Measurements from ENCODE around the gene EFEMP2. TPM values are rescaled to one million over a fixed set of nuclear protein-coding genes. Genes with fewer than 3 reads are reported as not detected.

The EFEMP2 gene
- total RNA-seq, 2 experiments from 2014 or later, result 7.2 to 7.6 TPM

DNA sequence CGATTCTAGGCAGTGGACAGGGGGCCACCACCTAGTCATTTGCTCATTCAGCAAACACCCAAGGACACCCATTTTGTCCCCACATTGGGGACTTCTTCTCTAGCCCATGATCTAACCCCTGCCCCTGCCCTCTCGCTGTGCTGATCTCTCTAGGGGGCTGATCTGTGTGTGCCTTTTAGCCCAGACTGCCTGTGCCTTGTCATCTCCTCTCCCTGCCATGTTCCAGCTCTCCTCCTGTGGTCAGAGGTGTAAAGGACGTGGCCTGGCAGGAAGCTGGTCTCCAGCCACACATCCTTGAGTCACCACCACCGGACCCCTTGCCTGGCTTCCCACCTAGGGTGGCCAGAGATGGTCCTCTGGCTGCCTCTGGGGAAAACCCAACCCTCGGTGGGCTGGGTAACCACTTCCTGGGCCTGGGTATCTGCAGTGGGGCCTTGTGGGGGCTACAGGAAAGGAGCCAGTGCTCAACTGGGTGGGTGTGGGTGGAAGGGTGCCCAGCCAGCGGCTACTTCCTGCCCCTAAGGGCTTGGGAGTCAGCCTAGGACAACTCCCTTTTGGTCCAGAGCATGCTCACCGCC is 8.3 kb upstream of the EFEMP2 start:
- intact Hi-C loops (cut with micrococcal nuclease; ENCODE audit: unreplicated experiment), result no loop called here
- no peak overlapping the region for H3K4me2 ChIP-seq (ENCODE audit: low read length)
- no peaks in the 10 kb centered on the region for H4K20me1 ChIP-seq (ENCODE audit: insufficient read depth, low read length)
- peaks cover 14% of the 10 kb centered on the region for H3K4me1 ChIP-seq (ENCODE audit: insufficient read depth, low read length, poor library complexity, severe bottlenecking)
- no peaks in the 10 kb centered on the region for H3K9me2 ChIP-seq (ENCODE audit: insufficient read depth, low read length)
- TF ChIP-seq CTCF (conservative IDR thresholded peaks at IDR 0.05; ENCODE audit: low read length) (no peak), EZH2phosphoT487 (IDR thresholded peaks at IDR 0.05; ENCODE audit: borderline replicate concordance, low read depth, low read length) (no peak)
- no peak for DNase-seq (ENCODE audit: low spot score)
- BruUV-seq (replicated peaks), result no TSS peak
- no peak overlapping the region for H3K27ac ChIP-seq (ENCODE audit: low read depth, low read length, poor library complexity, severe bottlenecking)
- no peaks in the 10 kb centered on the region for H3K9me3 ChIP-seq (ENCODE audit: low read length)
- ChIA-PET CTCF (ENCODE audit: unreplicated experiment) (interaction anchor here (0.5 kb wide), 1 partner anchor 7 kb away, joined by 6 read pairs; the partner anchor contains the start of gene FIBP), POLR2A (no interaction called here)
- no peak overlapping the region for H2AFZ ChIP-seq (ENCODE audit: low read length)
- no peaks in the 10 kb centered on the region for H3K79me2 ChIP-seq (ENCODE audit: insufficient read depth, low read depth, low read length)
- H3K4me3 ChIP-seq (ENCODE audit: low read depth, low read length, poor library complexity, severe bottlenecking), result no peak overlapping the region
- H3K36me3 ChIP-seq (ENCODE audit: insufficient read depth, low read length), result peaks cover 41% of the 10 kb centered on the region

DNA sequence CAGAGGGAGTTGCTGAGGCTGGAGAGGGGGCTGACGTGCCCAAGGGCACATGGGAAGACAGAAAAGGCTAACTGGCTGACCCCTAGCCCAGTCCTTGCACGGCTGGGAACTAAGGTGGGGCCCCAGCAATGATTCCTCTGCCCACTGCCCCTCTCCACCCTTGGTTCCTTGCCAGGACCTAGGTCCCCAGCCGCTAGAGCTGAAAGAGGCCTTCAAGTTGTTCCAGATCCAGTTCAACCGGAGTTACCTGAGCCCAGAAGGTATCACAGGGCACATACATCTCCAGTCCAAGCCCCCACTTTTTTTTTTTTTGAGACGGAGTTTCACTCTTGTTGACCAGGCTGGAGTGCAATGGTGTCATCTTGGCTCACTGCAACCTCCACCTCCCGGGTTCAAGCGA is 7.4 kb upstream of the EFEMP2 start:
- Histone ChIP-seq H3K36me3 (ENCODE audit: insufficient read depth, low read length) (peaks cover 32% of the 10 kb centered on the region), H3K4me3 (ENCODE audit: low read depth, low read length, poor library complexity, severe bottlenecking) (no peak overlapping the region), H3K9me3 (ENCODE audit: low read length) (no peaks in the 10 kb centered on the region), H4K20me1 (ENCODE audit: insufficient read depth, low read length) (no peaks in the 10 kb centered on the region), H3K4me1 (ENCODE audit: insufficient read depth, low read length, poor library complexity, severe bottlenecking) (peaks cover 10% of the 10 kb centered on the region), H2AFZ (ENCODE audit: low read length) (no peak overlapping the region), H3K27ac (ENCODE audit: low read depth, low read length, poor library complexity, severe bottlenecking) (no peak overlapping the region), H3K9me2 (ENCODE audit: insufficient read depth, low read length) (no peaks in the 10 kb centered on the region), H3K79me2 (ENCODE audit: insufficient read depth, low read depth, low read length) (no peaks in the 10 kb centered on the region), H3K4me2 (ENCODE audit: low read length) (no peak overlapping the region)
- DNase-seq (ENCODE audit: low spot score), result no peak
- ChIA-PET CTCF (ENCODE audit: unreplicated experiment) (no interaction called here), POLR2A (no interaction called here)
- TF ChIP-seq EZH2phosphoT487 (IDR thresholded peaks at IDR 0.05; ENCODE audit: borderline replicate concordance, low read depth, low read length) (no peak), CTCF (conservative IDR thresholded peaks at IDR 0.05; ENCODE audit: low read length) (no peak)
- intact Hi-C loops (cut with micrococcal nuclease; ENCODE audit: unreplicated experiment), result no loop called here
- no TSS peak for BruUV-seq (replicated peaks)

DNA sequence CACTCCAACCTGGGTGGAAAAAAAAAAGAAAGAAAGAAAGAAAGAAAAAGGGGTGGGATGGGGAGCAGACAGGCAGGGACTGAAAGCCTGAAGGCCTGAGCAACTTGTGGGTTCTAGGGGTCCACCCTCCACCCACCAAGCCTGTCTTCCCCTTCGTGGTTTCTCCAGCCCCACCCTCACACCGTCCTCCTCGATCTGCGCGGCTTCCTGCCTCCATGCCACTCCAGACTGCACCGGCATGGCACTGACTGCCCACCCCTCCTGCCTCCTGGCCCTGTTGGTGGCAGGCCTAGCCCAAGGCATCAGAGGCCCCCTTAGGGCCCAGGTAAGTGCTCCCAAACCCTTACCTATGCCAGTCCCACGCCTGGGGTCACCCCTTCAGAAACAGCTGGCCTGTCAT is 7.0 kb upstream of the EFEMP2 start, which contains the start of gene CTSW:
Gene CTSW, plus strand, starts transcription at position 221 of the 400 bp plus-strand sequence. Its CDS starts 18 bp downstream, at position 239.
- Histone ChIP-seq H2AFZ (ENCODE audit: low read length) (no peak within 1 kb of the TSS), H3K36me3 (ENCODE audit: insufficient read depth, low read length) (peaks cover 29% of the 10 kb centered on the region), H4K20me1 (ENCODE audit: insufficient read depth, low read length) (no peaks in the 10 kb centered on the region), H3K4me1 (ENCODE audit: insufficient read depth, low read length, poor library complexity, severe bottlenecking) (peaks cover 6% of the 10 kb centered on the region), H3K4me2 (ENCODE audit: low read length) (no peak within 1 kb of the TSS), H3K27ac (ENCODE audit: low read depth, low read length, poor library complexity, severe bottlenecking) (no peak within 1 kb of the TSS), H3K9me2 (ENCODE audit: insufficient read depth, low read length) (no peaks in the 10 kb centered on the region), H3K9me3 (ENCODE audit: low read length) (no peaks in the 10 kb centered on the region), H3K4me3 (ENCODE audit: low read depth, low read length, poor library complexity, severe bottlenecking) (no peak within 1 kb of the TSS), H3K79me2 (ENCODE audit: insufficient read depth, low read depth, low read length) (no peaks in the 10 kb centered on the region)
- DNase-seq (ENCODE audit: low spot score), result no peak
- intact Hi-C loops (cut with micrococcal nuclease; ENCODE audit: unreplicated experiment), result no loop called here
- no TSS peak for BruUV-seq (replicated peaks)
- no peak for TF ChIP-seq CTCF (conservative IDR thresholded peaks at IDR 0.05; ENCODE audit: low read length)
- TF ChIP-seq EZH2phosphoT487 (IDR thresholded peaks at IDR 0.05; ENCODE audit: borderline replicate concordance, low read depth, low read length), result no peak
- POLR2A ChIA-PET, result interaction anchor here (0.6 kb wide), 1 partner anchor 67 kb away, joined by 3 read pairs; no protein-coding TSS in a partner anchor
- CTCF ChIA-PET (ENCODE audit: unreplicated experiment), result no interaction called here
